WTC11 (cell line): Measurements from ENCODE around the gene RASGRF2. TPM values are rescaled to one million over a fixed set of nuclear protein-coding genes. Genes with fewer than 3 reads are reported as not detected.

Experiments
- ATAC-seq: fragments of 200-7000 bp; cut with Tn5 transposase; 2 replicates; pipeline ENCODE4 v1.10.0; 2021; ENCODE audit warnings: mild to moderate bottlenecking, moderate library complexity
- CTCF ChIA-PET: fragments of 300-600 bp; sonication (Branson Sonifier 250); formaldehyde crosslinking; loops from one replicate; lab custom pipeline; 2021; ENCODE audit warnings: antibody characterized with exemption; lab: Charles Lee
- POLR2A ChIA-PET: fragments of 350-600 bp; sonication (Branson Sonifier 250); formaldehyde crosslinking; loops from one replicate; lab custom pipeline; 2021; ENCODE audit warnings: antibody characterized with exemption; lab: Charles Lee
- DNase-seq: peaks from one replicate; pipeline ENCODE4 v3.0.0; 2021; ENCODE audit warnings: low spot score
- H3K27ac Mint-ChIP-seq: 2 replicates; pipeline ENCODE4 v1.8.0; 2021; ENCODE audit warnings: mixed read lengths
- H3K27me3 Mint-ChIP-seq: 2 replicates; pipeline ENCODE4 v1.8.0; 2021; ENCODE audit warnings: low read depth, mild to moderate bottlenecking, moderate library complexity, mixed read lengths
- H3K36me3 Mint-ChIP-seq: 2 replicates; pipeline ENCODE4 v1.8.0; 2021; ENCODE audit warnings: mixed read lengths
- H3K4me1 Mint-ChIP-seq: 2 replicates; pipeline ENCODE4 v1.8.0; 2022; ENCODE audit warnings: mixed read lengths
- H3K4me3 Mint-ChIP-seq: 2 replicates; pipeline ENCODE4 v1.8.0; 2021; ENCODE audit warnings: mild to moderate bottlenecking, moderate library complexity, mixed read lengths
- H3K9me3 Mint-ChIP-seq: 2 replicates; pipeline ENCODE4 v1.8.0; 2021; ENCODE audit warnings: mixed read lengths
- CREM ChIP-seq: sonication (generic); formaldehyde crosslinking; IDR thresholded peaks from 2 replicates; pipeline ENCODE4 v1.8.1; 2022; ENCODE audit warnings: mild to moderate bottlenecking, missing genetic modification reagents, moderate library complexity
- EMX1 ChIP-seq: fragments of 250-450 bp; sonication (Bioruptor Pico); IDR thresholded peaks from 2 replicates; pipeline ENCODE4 v1.8.0; 2021; ENCODE audit warnings: mild to moderate bottlenecking
- GTF2I ChIP-seq: fragments of 250-450 bp; sonication (Bioruptor Pico); conservative IDR thresholded peaks from 2 replicates; pipeline ENCODE4 v1.4.0; 2021; ENCODE audit warnings: mild to moderate bottlenecking
- MXD4 ChIP-seq: fragments of 250-450 bp; sonication (Bioruptor Pico); IDR thresholded peaks from 2 replicates; pipeline ENCODE4 v1.8.0; 2021; ENCODE audit warnings: mild to moderate bottlenecking, moderate library complexity, borderline replicate concordance
- NFATC4 ChIP-seq: fragments of 250-450 bp; sonication (Bioruptor Pico); IDR thresholded peaks from 2 replicates; pipeline ENCODE4 v1.9.0; 2021; ENCODE audit warnings: mild to moderate bottlenecking
- NR3C1 ChIP-seq: sonication (generic); formaldehyde crosslinking; conservative IDR thresholded peaks from 2 replicates; pipeline ENCODE4 v1.8.1; 2023; ENCODE audit warnings: low read depth, mild to moderate bottlenecking, missing genetic modification reagents
- USF1 ChIP-seq: sonication (generic); formaldehyde crosslinking; IDR thresholded peaks from 2 replicates; pipeline ENCODE4 v1.8.0; 2022; ENCODE audit warnings: mild to moderate bottlenecking, missing genetic modification reagents
- ZBTB21 ChIP-seq: sonication (generic); formaldehyde crosslinking; IDR thresholded peaks from 2 replicates; pipeline ENCODE4 v1.8.1; 2023; ENCODE audit warnings: mild to moderate bottlenecking, missing genetic modification reagents, borderline replicate concordance
- ZNF219 ChIP-seq: sonication (generic); formaldehyde crosslinking; IDR thresholded peaks from 2 replicates; pipeline ENCODE4 v1.8.0; 2023; ENCODE audit warnings: missing genetic modification reagents, mild to moderate bottlenecking, borderline replicate concordance
- ZNF232 ChIP-seq: sonication (generic); formaldehyde crosslinking; IDR thresholded peaks from 2 replicates; pipeline ENCODE4 v1.8.0; 2022; ENCODE audit warnings: mild to moderate bottlenecking, missing genetic modification reagents
- ZNF263 ChIP-seq: sonication (generic); formaldehyde crosslinking; IDR thresholded peaks from 2 replicates; pipeline ENCODE4 v1.8.1; 2022; ENCODE audit warnings: low read depth, mild to moderate bottlenecking, moderate library complexity, missing genetic modification reagents
- ZNF532 ChIP-seq: fragments of 250-450 bp; sonication (Bioruptor Pico); IDR thresholded peaks from 2 replicates; pipeline ENCODE4 v1.9.0; 2021; ENCODE audit warnings: mild to moderate bottlenecking, borderline replicate concordance
- total RNA-seq: library from RNA; stranded (reverse); gene quantifications from 3 replicates; pipeline ENCODE4 v1.2.3, GENCODE V29; 2021
- TF ChIP-seq, protein P1 (sequence below): fragments of 250-450 bp; sonication (Bioruptor Pico); IDR thresholded peaks from 2 replicates; pipeline ENCODE4 v1.8.0; 2021; ENCODE audit warnings: mild to moderate bottlenecking
- TF ChIP-seq, protein P2 (sequence below): sonication (generic); formaldehyde crosslinking; IDR thresholded peaks from 2 replicates; pipeline ENCODE4 v1.8.1; 2022; ENCODE audit warnings: low read depth, mild to moderate bottlenecking, moderate library complexity, missing genetic modification reagents, borderline replicate concordance
- TF ChIP-seq, protein P3 (sequence below): sonication (generic); formaldehyde crosslinking; IDR thresholded peaks from 2 replicates; pipeline ENCODE4 v1.8.0; 2022; ENCODE audit warnings: mild to moderate bottlenecking, missing genetic modification reagents

Gene RASGRF2
- total RNA-seq, 1 experiment from 2014 or later, result 17.6 TPM

DNA sequence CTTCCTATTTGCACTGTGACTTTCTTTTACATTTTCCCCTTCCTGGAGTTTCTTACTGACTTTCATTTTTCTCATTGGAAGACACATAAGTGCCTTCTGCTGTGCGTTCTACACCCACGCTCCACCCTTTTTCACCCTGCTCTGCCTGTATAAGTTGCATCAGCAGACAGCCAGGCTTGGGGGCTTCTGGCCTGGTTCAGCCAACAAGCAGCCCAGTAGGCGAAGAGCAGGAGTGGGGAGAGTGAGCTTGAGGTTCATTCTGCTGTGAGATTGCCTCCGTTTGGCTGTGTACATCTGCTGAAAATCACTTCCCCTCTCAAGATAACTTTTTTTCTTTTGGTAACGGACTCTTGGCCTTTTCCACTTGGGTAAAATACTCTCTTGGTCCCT is 38.4 kb downstream of the RASGRF2 start:
- Mint-ChIP-seq H3K27ac (peak overlapping the region; percentile 40; the same call in 1 of the 2 replicates), H3K36me3 (no peaks in the 10 kb centered on the region), H3K27me3 (no peaks in the 10 kb centered on the region), H3K4me1 (no peaks in the 10 kb centered on the region)
- POLR2A ChIA-PET, result no interaction called here
- TF ChIP-seq, protein P1, sequence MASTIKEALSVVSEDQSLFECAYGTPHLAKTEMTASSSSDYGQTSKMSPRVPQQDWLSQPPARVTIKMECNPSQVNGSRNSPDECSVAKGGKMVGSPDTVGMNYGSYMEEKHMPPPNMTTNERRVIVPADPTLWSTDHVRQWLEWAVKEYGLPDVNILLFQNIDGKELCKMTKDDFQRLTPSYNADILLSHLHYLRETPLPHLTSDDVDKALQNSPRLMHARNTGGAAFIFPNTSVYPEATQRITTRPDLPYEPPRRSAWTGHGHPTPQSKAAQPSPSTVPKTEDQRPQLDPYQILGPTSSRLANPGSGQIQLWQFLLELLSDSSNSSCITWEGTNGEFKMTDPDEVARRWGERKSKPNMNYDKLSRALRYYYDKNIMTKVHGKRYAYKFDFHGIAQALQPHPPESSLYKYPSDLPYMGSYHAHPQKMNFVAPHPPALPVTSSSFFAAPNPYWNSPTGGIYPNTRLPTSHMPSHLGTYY (CRISPR knock-in tag), result no peak
- TF ChIP-seq, protein P2, sequence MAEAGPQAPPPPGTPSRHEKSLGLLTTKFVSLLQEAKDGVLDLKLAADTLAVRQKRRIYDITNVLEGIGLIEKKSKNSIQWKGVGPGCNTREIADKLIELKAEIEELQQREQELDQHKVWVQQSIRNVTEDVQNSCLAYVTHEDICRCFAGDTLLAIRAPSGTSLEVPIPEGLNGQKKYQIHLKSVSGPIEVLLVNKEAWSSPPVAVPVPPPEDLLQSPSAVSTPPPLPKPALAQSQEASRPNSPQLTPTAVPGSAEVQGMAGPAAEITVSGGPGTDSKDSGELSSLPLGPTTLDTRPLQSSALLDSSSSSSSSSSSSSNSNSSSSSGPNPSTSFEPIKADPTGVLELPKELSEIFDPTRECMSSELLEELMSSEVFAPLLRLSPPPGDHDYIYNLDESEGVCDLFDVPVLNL (CRISPR knock-in tag), result no peak
- TF ChIP-seq, protein P3, sequence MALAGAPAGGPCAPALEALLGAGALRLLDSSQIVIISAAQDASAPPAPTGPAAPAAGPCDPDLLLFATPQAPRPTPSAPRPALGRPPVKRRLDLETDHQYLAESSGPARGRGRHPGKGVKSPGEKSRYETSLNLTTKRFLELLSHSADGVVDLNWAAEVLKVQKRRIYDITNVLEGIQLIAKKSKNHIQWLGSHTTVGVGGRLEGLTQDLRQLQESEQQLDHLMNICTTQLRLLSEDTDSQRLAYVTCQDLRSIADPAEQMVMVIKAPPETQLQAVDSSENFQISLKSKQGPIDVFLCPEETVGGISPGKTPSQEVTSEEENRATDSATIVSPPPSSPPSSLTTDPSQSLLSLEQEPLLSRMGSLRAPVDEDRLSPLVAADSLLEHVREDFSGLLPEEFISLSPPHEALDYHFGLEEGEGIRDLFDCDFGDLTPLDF (CRISPR knock-in tag), result no peak
- TF ChIP-seq NFATC4 (CRISPR knock-in tag) (no peak), ZBTB21 (CRISPR knock-in tag) (no peak), EMX1 (no peak), NR3C1 (no peak), MXD4 (CRISPR knock-in tag) (no peak)
- TF ChIP-seq, all 79 proteins: peak for 0
- no peaks in the 10 kb centered on the region for H3K9me3 Mint-ChIP-seq
- H3K4me3 Mint-ChIP-seq, result no peak overlapping the region
- CTCF ChIA-PET, result no interaction called here
- ATAC-seq, result no peak
- DNase-seq, result no peak

DNA sequence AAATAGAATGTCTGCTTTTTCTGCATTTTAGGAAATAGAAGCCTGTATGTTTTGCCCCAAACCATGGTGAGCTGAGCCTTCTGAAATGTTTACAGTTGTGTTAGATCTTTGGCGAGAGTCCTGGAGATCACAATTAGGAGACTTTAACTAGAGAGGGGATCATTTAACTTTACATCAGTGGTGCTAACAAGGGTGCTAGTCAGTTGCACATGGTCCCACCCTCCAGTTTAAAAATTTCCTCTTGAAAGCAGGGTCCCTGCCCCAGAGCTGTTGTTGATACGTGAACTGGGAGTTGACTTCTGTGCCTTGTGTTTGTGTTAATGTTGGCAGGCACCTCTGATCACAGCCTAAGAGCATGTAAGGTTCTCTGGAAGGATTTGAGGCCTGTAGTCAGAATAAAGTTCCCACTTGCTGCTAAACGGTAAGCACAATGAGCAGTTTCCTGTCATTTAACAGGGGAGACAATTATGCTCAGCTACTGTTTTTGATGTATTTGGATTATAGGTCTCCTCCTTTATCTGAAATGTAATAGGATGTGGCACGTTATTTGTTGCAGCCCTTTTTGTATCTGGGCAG is 43.7 kb downstream of the RASGRF2 start:
- H3K9me3 Mint-ChIP-seq, result no peaks in the 10 kb centered on the region
- H3K4me3 Mint-ChIP-seq, result no peak overlapping the region
- no peak overlapping the region for H3K27ac Mint-ChIP-seq
- no peaks in the 10 kb centered on the region for H3K27me3 Mint-ChIP-seq
- no peaks in the 10 kb centered on the region for H3K36me3 Mint-ChIP-seq
- POLR2A ChIA-PET, result interaction anchor here (0.9 kb wide), 1 partner anchor 17 kb away, joined by 3 read pairs; no protein-coding TSS in a partner anchor
- peaks cover 12% of the 10 kb centered on the region for H3K4me1 Mint-ChIP-seq
- no peak for DNase-seq
- ATAC-seq, result no peak
- TF ChIP-seq USF1, result no peak
- TF ChIP-seq ZNF532 (CRISPR knock-in tag), result no peak
- no peak for TF ChIP-seq ZNF263 (CRISPR knock-in tag)
- TF ChIP-seq CREM, result no peak
- no peak for TF ChIP-seq ZNF219
- TF ChIP-seq ZNF232, result no peak
- TF ChIP-seq GTF2I (CRISPR knock-in tag), result no peak
- CTCF ChIA-PET, result no interaction called here
